TTC549 (cell line): ENCODE measurements around the gene RINT1.
"Not testable (repeated sequence)": the region's sequence is repeated elsewhere in the genome, so short reads cannot be mapped to it uniquely, and the experiment has no call there.

Experiments
- FAIRE-seq: peaks from 2 replicates; lab custom pipeline; 2012; peaks lifted over from hg19 to GRCh38; lab: Jason Lieb, UNC

RINT1 gene

DNA sequence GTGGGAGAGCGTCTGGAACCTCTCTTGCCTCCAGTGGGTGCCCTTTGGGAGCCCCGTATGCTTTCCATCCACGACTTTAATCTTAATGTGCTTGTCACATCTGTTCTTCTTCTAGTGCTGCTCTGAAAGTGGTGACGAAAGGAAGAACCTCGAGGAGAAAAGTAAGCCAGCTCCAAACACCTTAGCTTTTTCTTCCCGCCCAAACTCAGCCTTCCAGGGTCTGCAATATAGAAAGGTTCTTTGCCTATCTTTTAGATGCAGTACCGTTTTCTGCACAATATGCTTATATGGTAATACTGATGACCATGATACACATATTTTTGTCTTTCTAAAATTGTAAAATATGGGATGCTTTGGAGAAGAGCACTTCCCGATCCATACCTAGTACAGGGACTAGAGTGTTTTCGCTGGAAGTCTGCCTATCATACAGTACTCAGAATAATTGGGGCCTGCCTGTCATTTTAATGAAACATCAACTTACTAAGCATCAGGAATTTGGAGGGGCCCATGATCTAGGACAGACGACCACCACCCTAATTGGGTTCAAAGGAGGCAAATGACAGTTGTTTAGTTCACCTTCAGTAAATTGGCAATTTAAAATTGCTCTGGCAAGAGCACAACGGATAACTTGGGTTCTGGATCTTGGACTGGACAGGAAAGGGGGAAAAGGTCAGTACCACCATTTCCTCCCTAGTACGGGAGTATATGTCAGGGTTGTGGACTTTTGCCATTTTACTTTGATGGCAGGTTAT is 884 bp downstream of the RINT1 start:
- FAIRE-seq = no peak

DNA sequence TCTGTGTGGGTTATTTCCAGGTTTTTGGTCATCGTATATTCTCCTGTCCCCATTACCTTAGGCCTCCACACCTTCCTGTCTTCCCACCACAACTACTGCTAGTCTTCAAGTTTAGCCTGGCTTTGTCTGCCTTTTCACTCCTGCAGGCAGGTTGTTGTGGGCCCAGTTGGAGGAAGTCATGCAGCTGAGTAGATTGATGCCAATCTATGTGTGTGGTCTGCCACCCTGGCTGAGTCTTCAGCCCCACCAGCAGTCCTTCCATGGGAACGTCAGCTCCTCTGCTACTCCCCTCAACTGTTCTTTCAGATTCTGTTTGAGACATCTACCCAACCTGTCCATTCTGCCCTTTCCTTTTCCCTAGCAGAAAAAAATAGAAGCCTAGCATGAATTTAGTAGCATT is 6.3 kb downstream of the RINT1 start:
- FAIRE-seq = no peak

DNA sequence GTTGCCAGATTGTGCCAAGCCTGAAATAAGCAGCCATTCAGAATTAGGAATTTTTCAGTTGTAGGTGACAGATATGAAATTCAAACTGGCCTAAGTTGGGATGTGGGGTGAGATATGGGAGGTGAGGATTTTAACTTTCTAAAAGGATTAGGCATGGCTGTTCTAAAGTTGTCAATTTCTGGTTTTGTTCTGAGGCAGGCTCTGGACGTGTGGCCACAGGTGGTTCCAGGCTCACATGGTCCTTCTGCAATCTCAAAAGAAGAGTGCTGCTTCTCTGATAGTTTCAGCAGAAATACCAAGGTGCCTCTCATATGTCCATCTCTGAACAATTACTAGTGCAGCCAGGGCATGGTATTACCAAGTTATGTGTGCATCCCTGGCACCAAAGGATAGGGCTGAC is 27.9 kb downstream of the RINT1 start:
- no peak for FAIRE-seq

DNA sequence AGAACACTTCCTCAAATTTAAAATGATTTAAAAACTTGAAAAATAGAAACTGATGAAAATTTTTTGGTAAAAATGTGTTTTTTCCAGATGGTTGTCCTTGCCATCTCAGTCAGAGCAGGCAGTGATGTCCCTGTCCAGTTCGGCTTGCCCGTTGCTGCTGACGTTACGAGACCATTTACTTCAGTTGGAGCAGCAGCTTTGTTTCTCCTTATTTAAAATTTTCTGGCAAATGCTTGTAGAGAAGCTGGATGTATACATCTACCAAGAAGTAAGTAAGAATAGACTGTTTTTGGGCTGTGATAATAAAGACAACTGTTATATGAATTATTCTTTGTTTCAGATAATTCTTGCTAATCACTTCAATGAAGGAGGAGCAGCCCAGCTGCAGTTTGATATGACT is 33.2 kb downstream of the RINT1 start:
- no peak for FAIRE-seq

DNA sequence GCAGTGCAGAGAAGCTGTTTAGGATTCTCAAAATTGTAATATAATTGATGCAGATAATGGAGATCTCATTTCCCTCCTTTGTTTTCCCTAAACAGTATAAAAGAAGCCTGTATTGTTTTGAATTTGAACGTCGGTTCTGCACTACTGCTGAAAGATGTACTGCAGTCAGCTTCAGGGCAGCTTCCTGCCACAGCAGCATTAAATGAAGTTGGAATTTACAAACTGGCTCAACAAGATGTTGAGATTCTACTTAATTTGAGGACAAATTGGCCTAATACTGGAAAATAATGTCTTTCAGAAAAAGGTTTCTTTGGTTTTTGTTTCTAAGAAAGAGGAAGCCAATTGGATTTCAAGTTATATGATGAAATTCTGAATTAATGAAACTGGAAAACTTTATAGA is 35.0 kb downstream of the RINT1 start:
- no peak for FAIRE-seq

DNA sequence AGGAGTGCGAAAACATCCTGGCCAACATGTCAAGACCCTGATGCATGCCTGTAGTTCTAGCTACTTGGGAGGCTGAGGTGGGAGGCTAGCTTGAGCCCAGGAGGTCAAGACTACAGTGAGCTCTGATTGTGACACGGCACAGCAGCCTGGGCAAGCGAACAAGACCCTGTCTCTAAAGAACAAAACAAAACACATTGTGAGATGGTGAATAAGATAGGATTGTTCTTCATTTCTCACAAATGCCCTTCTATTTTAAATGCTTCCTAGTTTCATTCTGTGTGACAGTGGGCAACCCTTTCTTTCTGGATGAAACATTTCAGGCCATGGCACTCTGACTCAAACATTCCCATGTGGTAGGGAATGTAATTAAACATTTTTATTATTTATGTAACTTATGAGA is 35.8 kb downstream of the RINT1 start:
- no peak for FAIRE-seq

DNA sequence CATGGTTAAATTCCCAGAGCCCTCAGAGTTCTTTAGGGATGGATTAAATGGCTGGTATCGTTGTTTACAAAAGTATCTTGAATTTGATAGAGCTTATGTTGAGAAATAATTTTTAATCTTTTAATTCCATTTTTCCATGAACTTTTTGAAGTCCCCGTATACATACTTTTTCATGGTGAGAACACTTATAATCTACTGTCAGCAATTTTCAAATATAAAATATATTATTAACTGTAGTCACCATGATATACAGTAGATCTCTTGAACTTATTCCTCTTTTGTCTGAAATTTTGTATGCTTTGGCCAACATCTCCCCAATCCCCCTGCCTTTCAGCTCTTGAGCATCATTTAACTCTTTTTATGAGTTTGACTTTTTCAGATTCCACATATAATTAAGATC is 39.9 kb downstream of the RINT1 start:
- FAIRE-seq = no peak

DNA sequence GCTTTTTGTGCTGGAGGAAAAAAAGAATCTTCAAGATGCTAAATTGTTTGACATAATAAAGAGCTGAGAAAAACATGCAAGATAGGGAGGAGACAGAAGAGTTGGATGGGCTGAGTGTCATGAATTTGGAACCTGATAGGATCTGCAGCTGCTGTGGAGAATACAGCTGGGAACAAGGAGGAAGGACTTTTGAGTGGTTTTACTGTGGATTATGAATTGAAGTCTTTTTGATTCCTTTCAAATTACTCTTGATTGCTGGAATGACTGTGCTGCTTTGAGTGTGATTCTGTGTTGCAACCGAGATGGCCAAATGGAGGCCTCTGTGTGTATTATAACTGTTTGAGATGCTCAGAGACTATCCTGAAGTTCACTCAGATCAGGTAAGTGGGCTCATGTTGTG is 45.2 kb downstream of the RINT1 start:
- no peak for FAIRE-seq

DNA sequence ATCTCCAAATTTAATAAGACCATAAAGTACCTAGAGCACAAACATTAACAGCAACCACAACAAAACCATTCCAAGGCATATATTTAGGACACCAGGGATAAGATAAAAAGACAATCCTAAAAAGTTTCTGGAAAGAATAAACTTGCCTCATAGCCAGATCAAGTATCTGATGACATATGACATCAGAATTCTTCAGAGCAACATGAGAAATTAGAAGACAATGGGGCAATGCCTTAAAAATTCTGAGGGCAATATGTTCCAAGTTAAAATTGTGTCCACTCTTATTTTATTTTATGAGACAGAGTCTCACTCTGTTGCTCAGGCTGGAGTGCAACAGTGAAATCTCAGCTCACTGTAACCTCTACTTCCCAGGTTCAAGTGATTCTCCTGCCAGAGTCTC is 46.5 kb downstream of the RINT1 start:
- FAIRE-seq = no peak

DNA sequence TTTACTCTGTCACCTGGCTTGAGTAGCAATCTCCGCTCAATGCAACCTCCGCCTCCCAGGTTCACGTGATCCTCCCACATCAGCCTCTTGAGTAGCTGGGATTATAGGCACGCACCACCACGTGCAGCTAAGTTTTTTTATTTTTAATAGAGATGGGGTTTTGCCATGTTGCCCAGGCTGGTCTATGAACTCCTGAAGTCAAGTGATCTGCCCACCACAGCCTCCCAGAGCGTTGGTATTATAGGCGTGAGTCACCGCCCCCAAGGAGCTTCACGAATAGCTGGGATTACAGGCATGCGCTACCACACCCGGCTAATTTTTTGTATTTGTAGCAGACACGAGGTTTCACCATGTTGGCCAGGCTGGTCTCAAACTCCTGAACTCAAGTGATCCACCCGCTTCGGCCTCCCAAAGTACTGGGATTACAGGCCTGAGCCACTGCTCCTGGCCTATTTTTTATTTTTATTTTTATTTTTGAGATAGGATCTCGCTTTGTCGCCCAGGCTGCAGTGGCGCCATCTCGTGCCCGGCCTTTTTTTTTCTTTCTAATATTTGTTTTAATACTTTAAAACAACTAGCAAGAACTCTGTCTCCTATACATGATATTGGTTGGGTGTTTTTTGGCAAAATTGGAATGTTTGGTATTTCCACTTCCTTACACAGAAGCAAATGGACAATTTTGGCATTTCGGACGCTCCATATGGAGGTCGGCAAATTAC is 48.2 kb downstream of the RINT1 start:
- no peak for FAIRE-seq

DNA sequence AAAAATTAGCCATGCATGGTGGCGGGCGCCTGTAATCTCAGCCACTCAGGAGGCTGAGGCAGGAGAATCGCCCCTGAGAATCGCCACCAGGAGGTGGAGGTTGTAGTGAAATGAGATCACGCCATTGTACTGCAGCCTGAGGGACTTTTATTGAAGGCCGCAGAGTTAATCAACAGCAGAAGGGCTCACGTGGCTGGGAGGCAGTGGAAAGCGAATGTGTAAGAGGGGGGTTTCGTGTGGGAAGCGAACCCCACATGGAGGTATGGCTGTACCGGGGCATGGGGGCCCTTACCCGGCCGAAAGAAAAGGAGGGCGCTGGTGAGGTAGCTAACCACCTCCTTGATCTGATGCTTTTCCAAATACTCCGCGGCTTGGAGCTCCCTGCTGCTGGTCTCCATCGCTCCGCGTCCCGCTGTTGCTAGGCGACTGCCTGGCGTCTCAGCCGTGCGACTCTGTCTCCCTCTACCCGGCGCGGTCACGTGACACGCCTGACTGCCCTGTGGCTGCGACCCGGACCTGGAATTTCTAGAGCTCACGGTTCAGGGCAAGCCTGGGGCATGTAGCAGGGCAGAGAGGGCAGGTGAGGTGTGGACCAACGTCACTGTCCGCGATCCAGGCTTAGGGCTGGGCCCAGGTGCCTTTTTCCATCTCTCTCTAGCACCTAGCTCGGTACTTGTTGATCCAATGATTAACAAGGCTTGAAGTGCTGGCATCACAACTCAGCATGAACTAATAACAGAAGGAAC is 49.2 kb downstream of the RINT1 start, which contains the start of gene EFCAB10:
TSS of gene EFCAB10 (minus strand) at position 428 of the 746 bp plus-strand sequence. CDS start at position 398, 30 bp downstream.
- no peak for FAIRE-seq

DNA sequence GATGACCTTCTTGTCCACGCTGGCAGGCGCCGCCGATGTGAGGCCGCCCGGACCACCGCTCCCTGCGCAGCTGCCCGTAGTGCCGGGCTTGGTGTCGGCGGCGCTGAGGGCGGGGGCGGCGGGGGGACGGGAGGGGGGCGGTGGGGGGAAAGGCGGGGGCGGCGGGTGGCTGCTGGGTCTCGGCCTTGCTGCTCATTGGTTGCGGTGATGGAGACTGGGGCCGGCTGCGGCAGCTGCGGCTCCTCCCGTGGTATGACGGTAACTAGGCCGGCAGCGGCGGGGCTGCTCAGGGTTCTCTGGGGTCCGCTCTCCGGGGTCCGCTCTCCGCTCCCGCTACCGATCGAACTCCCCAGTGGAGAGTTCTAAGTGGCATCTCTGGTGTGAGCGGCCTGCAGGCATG is 51.1 kb downstream of the RINT1 start:
- FAIRE-seq = no peak

DNA sequence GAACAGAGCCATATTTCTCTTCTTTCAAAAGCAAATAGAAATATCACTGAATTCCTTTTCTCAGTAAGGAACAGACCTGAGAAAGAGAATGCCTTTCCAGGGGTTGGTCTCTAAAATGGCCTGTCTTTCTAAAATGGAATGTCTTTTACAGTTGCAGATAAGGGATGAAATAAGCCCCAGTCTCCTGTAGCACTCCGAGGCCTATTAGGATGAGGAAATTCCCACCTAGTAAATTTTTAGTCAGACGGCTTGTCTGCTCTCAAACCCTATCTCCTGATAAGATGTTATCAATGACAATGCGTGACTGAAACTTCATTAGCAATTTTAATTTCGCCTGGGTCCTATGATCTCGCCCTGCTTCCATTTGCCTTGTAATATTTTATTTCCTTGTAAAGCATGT is 52.2 kb downstream of the RINT1 start:
- FAIRE-seq = no peak

DNA sequence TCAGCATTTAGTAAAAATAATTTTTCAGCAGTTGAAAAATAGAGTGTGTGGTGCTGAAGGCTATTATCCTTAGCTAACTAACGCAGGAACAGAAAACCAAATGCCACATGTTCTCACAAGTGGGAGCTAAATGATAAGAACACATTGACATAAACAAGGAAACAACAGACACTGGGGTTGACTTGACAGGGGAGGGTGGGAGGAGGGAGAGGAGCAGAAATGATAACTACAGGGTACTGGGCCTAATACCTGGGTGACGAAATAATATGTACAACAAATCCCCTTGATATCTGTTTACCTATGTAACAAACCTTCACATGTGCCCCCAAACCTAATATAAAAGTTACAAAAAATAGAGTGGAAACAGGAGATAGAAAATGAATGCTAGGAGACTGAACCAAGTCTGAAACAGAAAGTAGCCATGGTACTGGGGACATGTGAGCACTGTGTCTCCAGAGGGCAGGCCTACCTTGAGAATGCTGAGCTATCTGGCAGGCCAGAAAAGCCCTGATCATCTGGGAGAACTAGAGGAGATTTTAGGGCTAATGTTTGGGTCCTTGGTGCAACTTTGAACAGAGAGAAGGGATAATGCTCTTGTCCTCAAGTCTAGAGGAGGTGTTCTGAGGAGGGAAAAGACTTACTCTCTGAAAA is 54.0 kb downstream of the RINT1 start:
- FAIRE-seq = no peak

DNA sequence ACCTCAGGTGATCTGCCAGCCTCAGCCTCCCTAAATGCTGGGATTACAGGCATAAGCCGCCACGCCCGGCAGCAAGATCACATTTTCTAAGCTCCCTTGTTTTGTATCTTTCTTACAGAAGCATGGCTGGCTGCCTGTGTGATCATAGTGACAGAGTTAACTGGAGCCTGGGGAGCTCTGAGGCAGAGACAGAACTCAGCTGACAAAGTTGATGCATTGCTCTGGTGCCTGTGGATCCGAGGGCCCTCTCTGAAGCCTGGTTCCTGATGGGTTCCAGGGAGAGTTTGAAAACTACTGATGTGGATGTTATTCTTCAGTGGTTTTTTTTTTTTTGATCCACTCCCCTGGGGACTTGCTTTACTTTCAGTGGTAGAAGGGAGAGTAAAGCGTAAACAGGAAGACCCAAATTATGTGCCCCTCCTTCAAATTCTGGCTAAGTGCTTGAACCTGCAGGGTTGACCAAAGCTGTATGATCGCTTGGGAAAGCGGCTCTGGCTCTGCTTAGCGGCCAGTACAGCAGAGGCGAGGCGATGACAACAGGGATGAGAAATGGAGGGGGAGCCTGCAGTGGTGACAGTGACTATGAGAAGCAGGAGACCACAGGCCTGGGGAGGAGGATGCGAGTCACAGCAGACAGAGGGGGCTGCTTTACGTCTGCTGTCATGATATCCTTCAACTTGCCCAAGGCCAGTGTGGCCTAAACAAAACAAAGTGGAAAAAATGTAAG is 56.1 kb downstream of the RINT1 start:
- FAIRE-seq = no peak

DNA sequence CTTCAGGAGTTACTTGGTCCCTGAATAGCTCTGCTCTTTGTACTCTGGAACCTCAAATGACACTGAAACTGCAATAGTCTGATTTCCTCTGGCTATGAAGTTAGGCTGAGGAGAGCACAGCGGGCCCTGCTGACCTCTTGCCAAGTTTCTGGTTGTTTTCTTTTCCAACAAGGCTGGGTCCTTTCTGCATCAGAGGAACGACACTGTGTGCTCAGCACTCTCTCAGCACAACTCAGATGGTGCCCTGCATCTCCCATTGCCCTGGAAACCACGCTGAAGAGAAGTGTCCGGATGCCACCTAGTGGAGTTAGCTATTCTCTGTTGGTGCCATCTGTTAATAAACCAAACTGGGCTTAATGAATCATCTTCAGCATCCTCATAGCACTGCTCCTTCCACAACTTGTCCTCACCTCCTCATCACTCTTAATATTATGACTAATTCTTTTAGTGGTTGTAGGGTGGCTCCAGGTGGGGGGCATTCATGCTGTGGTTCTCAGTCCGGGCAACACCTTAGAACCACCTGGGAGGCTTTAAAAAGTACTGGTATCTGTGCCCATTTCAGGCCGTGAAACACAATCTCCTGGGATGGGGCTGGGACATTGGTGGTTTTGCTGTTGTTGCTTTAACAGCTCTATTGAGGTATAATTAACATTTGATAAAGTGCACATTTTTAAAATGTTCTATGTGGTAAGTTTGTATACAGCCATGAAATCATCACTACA is 57.5 kb downstream of the RINT1 start:
- FAIRE-seq = no peak

DNA sequence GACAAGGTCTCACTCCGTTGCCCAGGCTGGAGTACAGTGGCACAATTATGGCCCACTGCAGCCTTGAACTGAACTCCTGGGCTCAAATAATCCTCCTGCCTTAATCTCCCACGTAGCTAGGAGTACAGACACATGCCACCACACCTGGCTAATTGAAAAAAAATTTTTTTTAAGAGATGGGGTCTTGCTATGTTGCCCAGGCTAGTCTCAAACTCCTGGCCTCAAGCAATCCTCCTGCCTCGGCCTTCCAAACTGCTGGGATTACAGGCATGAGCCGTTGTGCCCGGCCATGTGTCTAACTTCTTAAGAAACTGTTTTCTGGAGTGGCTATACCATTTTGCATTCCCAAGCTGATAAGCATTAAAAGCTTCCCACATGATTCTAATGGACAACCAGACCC is 58.8 kb downstream of the RINT1 start:
- no peak for FAIRE-seq

DNA sequence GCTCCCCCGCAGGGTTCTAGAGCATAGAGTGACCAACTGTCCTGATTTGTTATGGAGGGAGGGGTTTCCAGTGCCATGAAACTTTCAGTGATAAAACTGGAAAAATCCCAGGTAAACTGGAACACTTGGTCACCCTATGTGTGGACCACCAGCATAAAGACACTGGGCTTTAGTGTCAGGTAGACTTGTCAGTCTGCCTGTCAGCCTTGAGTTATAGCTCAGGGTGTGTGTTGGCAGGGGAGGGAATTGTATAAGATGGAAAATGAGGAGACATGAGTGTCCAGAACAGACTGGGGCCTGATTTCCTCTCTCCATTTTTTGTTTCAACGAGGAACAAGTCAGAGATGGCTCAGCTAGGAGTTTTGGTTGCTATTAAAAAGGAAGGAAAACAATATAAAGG is 59.5 kb downstream of the RINT1 start:
- no peak for FAIRE-seq

DNA sequence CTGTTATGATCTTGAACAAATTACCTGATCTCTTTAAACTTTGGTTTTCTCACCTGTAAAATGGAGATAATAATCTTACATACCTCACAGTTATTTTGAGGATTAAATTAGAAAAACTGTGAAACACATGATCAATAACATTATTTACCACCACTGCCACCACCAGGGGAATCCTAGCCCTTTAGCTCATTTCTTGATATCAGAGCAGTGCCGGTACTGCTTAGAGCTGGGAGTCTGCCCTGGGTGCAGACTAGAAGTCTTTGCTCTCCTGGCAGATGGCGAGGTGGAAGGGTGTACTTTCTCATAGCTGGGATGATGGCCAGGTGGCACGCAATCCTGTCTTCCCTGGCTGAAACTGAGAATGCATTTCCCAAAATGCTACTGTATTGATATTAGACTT is 62.0 kb downstream of the RINT1 start:
- no peak for FAIRE-seq

DNA sequence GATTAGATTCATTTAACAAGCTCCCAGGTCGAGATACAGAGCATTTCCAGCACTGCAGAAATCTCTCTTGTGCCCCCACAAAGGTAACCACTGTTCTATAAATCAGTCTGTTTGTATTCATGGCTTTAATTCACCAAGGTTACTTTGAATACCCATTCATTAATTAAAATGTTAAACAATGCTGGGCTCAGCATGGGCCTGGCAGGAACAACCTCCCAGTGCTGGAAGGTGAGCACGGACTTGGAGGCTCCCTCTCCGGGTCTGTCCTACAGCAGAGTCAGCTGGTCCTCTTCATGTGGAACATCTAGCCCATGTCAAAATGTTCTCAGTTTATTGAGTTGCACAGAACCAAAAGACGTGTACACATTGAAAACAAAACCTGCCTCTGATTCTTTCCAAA is 64.9 kb downstream of the RINT1 start:
- FAIRE-seq = no peak

DNA sequence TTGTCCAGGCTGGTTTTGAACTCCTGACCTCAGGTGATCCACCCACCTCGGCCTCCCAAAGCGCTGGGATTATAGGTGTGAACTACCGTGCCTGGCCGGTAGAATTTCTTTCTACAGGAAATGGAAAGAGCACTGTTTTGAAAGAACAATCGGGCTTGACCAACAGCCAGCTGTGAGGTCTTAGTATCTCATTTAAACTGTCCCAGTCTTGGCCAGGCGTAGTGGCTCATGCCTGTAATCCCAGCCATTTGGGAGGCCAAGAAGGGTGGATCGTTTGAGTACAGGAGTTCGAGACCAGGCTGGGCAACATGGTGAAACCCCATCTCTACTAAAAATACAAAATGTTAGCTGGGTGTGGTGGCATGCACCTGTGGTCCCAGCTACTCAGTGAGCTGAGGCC is 67.1 kb downstream of the RINT1 start:
- FAIRE-seq = not testable (repeated sequence)
